Cardiac septum (tissue), 1 donor: ENCODE data around the gene TMEM150C. TPM values are rescaled to one million over a fixed set of nuclear protein-coding genes. Genes with fewer than 3 reads are reported as not detected.
"Not testable (repeated sequence)": the region's sequence is repeated elsewhere in the genome, so short reads cannot be mapped to it uniquely, and the experiment has no call there.

ENCODE experiments used
- DNase-seq: peaks from one replicate; pipeline ENCODE4 v3.0.0-alpha.2; 2020; ENCODE audit warnings: low spot score
- intact Hi-C: fragments of 100-400 bp; cut with DNase I; formaldehyde crosslinking; loops from one replicate; pipeline ENCODE4 v1.14.0; 2022
- total RNA-seq: library from RNA; stranded (reverse); fragmentation: NEBNext Ultra II Directional; extraction: Animal tissue kit (Norgen Biotek cat#: 25700); gene quantifications from one replicate; pipeline ENCODE4 v1.2.1, GENCODE V29; 2021
- donor health status: DM: no; HTN: no; CAD: no.

The TMEM150C gene
- total RNA-seq, 1 donor from 2014 or later: 7.4 TPM

GRCh38 chr4:82578935-82579334, 17.1 kb upstream of the TMEM150C start:
- intact Hi-C loops: no loop called here
- no peak for DNase-seq

GRCh38 chr4:82577451-82577850, 15.7 kb upstream of the TMEM150C start:
- intact Hi-C loops: no loop called here
- DNase-seq: no peak

DNA sequence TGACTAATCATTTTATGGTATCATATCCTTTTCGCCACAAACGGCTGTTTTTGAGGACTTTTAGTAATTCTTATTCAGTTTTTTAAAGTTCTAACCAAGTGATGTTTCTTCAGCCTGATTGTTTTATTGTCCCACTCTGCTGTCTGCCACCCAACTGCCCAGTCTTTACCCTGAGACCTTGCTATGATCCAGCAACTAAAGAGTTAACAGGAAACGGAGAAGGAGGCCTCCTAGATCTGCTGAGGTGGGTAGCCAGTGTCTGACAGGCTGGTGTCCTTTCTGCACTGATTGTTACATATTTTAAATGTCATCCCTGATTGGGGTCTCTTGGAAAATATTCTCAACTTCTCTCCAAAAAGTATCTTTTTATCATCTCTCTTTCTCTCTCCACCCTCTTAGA, 7.9 kb upstream of the TMEM150C start:
- no peak for DNase-seq
- intact Hi-C loops: no loop called here

- intact Hi-C loops: no loop called here
- DNase-seq: no peak
These were observed 7.3 kb upstream of the TMEM150C start for GRCh38 chr4:82569076-82569475.

GRCh38 chr4:82567444-82567843, 5.7 kb upstream of the TMEM150C start:
- no peak for DNase-seq
- intact Hi-C loops: no loop called here

DNA sequence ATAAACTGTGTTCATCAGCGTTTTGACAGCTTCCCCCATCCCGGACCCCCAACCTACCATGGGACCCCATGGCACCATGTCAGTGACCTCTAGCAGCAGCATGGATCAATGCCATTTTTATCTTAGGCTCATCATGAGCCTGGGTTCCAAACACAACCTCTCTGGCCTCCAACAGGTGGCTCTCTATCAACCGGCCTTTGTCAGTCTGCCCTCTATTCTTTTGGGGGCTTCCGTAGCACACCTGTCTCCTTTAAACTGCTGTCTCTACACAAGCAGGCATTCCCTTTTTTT, 721 bp upstream of the TMEM150C start:
- intact Hi-C loops: no loop called here
- DNase-seq: no peak

DNA sequence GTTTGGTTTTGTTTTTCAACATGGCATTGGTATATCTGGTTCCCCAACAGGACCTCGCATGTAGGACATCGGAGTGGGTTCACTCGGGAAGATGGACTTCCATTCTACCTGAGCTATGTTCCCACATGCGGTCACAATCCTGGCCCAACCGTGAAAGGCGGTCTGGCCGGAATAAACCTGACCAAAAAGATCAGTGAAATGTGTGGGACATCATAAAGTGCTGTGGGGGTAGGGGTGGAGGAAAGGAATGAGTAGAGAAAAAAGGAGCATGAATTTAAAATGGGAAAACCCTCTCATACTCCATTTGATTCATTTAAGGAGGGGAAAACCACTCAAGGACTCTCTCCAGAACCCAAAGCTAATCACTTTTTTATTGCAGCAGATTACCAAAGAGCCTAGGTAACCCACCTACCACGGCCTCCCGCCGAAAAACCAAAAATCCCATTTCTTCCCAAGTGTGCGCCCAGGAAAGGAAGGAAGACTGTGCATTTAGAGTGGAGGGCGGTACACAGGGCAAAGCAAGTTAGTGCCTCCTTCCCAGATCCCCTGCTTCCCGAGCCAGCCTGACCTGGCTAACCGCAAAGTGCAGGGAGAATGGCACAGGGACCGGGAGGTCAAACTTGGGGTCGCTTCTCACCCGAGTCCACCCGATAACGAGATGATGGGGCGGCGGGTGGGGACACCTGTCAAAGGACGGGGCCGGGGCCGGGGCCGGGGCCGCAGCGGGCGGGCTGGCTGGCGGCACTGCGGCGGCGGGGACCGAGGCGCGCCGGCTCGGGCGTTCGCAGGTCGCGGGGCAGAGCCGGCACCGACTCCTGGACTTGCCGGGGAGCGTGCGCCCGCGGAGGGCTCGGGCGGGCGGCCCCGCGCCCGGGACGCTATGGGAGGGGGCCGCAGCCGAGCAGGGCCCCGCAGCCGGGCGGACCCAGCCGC, 669 bp downstream of the TMEM150C start:
- intact Hi-C loops: no loop called here
- DNase-seq: no peak

DNA sequence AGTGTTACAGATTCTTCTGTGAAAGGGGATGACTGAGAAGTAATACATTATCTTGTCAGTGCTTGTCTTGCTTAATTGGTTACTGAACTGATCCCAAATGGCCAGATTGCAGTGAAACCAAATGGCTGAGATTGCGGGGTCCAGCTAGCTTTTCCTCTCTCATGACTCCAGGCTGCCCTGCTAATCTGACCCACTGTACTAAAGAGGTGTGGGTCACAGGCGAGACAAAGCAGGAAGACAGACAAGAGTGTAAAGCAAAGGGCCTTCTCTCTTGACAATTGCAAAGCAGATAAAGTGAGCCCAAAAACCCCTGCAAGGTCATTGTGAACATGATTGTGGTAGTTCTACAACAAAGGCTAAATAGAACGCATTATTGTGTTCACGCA, 2.1 kb downstream of the TMEM150C start:
- intact Hi-C loops: no loop called here

DNA sequence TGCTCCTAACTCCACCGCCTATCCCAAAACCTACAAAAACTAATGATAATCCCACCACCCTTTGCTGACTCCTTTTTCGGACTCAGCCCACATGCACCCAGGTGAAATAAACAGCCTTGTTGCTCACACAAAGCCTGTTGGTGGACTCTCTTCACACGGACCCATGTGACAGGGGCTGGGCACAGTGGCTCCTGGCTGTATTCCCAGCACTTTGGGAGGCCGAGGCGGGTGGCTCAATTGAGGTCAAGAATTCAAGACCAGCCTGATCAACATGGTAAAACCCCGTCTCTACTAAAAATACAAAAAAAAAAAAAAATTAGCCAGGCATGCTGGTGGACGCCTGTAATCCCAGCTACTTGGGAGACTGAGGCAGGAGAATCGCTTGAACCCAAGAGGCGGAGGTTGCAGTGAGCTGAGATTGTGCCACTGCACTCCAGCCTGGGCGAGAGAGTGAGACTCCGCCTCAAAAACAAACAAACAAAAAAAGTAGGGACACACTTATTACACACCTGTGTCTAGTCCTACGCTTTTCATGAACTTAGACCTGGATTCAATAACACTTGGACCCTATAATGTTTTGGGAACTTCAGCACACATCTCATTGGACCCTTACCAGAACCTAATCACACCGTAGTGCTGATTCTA, 2.6 kb downstream of the TMEM150C start:
- intact Hi-C loops, DNase-seq: not testable (repeated sequence)

More for the DNA sequence above, 2.1 kb downstream of the TMEM150C start:
- no peak for DNase-seq

DNA sequence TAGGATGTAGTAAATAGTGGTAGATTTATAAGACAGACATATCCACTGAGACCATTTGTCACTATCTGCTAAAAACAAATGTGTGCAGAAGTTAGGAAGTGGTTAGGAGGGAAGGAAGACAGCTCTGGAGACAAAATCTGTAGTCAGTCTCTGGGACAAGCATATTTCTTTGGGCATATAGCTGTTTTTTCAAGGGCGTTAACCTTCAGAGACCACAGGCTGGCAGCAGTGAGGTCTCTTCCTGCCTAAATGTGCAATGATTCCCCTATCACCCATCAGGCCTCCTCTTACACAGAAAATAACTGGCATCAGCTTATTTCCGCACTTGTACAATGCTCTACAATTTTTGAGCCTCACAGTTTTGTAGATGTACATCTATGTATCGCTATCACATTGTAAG, 6.5 kb downstream of the TMEM150C start:
- DNase-seq: no peak
- intact Hi-C loops: no loop called here

DNA sequence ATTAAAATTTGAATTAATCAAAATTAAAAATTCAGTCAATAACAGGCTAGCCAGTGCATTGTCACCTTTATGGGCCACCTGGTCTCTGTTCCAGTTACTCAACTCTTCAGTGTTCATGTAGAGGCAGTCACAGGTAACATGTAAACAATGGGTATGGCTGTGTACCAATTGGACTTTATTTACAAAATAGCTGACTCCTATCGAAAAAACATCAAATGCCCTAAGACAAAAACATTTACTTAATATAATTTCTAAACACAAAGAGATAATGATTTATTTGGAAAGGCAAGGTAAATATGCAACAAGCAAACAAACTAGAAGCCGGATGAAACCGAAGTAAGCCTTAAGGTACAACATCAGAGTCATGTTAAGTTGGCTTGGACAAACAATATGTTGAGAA, 8.8 kb downstream of the TMEM150C start:
- no peak for DNase-seq
- intact Hi-C loops: no loop called here

DNA sequence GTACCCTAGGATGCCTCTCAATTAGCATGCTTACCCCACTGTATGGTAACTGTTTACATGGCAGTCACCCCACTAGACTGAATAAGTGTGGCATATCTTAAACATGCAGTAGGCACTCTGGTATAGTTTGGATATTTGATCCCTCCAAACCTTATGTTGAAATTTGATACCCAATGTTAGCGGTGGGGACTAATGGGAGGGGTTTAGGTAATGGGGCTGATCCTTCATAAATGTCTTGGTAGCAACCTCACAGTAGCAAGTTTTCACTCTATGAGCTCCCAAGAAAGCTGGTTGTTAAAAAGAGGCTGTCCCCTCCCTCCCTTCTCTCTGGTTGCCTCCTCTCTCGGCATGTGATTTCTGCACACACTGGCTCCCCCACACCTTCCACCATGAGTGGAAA, 10.1 kb downstream of the TMEM150C start:
- intact Hi-C loops: no loop called here
- no peak for DNase-seq

DNA sequence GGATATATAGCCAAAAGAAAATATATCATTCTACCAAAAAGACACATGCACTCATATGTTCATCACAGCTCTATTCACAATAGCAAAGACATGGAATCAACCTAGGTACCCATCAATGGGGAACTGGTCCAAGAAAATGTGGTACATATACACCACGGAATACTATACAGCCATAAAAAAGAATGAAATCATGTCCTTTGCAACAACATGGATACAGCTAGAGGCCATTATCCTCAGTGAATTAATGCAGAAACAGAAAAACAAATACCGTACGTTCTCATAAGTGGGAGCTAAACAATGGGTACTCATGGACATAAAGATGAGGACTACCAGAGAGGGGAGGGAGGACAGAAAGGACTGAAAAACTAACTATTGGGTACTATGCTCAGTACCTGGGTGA, 13.9 kb downstream of the TMEM150C start:
- intact Hi-C loops: not testable (repeated sequence)

DNA sequence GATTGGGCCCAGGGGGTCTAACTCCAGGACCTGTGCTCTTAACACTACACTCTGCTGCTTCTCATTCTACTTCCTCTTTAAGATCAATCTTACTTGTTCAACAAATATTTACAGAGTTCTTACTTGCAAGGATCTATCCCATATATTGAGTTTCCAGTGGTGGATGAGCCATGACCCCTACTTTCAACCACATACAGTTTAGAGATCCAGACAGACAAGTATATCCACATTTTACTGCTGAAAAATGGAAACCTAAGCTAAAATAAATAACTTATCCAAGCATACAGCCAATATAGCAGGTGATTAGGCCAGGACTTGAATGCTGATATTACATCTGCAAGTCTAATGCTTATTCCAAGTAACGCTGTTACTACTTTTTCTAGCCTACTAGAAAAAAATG, 18.7 kb downstream of the TMEM150C start:
- no peak for DNase-seq
- intact Hi-C loops: no loop called here

More for the DNA sequence above, 13.9 kb downstream of the TMEM150C start:
- DNase-seq: not testable (repeated sequence)

DNA sequence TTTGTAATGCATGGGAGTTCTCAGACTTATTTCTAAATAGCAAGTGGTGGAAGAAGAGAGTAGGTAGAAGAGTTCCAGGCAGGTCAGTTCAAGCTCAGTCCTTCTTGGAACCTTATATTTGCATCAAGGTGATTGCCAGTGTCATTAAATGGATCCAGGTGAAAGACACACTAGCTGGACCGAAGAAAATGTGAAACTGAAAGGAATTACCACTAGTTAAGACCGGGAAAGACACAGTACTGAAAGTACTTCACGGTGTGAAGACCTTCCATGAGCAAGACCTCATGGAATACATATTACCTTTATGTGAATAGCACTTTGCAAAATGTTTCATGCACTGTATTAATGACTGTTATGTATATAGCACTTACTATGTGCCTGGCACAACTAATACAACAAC, 19.1 kb downstream of the TMEM150C start:
- intact Hi-C loops: no loop called here
- DNase-seq: no peak

DNA sequence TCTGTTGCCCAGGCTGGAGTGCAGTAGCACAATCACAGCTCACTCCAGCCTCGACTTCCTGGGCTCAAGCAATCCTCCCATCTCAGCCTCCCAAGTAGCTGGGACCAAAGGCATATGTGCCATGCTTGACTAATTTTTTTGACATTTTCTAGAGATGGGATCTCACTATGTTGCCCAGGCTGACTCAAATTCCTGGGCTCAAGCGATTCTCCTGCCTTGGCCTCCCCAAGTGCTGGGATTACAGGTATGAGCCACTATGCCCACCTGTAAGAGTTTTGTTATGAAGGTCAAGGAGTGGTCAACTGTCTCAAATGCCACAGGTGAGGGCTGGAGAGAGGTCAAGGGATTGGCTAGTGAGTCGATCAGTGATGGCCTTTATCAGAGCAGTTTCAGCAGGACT, 32.5 kb downstream of the TMEM150C start:
- no peak for DNase-seq
- intact Hi-C loops: no loop called here

GRCh38 chr4:82528868-82529267, 32.9 kb downstream of the TMEM150C start:
- intact Hi-C loops: no loop called here
- DNase-seq: no peak

DNA sequence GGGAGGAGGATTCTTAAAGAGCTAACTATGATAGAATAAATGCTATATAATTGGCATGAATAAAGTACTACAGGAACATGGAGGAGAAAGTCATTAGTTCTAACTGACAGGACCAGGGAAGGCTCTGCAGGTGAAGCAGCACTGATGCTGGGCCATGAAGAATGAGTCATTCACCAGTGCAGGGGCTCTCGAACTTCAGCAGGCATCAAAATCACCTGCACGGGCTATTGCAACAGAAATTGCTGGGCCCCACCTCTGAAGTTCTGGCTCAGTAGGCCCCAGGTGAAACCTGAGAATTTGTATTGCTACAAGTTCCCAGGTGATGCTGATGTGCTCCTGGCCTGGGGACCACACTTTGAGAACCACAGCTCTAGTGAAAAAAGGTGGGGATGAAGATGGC, 33.7 kb downstream of the TMEM150C start:
- no peak for DNase-seq
- intact Hi-C loops: no loop called here

DNA sequence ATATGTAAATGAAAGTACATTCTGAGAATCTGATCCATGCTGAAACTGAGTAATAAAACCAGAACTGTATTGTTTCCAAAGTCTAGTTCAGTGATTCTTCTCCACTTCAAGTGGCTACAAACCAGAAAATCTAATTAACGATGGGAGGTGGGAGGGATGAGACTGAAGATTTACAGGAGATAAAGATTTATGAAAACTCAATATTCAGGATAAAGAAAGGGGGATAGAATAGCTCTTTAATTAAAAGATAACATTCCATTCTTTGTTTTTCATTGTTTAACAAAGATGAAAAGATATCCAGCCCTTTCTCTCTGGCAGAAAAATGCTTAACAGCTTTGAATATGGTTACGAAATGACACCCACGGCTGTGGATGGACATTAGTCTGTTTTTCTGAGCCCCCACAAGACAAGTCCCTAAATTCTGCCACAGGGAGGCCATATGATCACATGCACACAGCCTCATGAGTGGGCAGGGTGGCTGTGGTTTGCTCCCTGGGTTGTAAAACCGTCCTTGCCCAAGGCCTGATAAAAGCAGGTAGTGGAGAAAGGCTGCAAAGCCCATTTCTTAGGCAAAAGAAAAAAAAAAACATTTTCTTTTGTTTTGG, 36.4 kb downstream of the TMEM150C start:
- intact Hi-C loops: no loop called here
- DNase-seq: no peak

DNA sequence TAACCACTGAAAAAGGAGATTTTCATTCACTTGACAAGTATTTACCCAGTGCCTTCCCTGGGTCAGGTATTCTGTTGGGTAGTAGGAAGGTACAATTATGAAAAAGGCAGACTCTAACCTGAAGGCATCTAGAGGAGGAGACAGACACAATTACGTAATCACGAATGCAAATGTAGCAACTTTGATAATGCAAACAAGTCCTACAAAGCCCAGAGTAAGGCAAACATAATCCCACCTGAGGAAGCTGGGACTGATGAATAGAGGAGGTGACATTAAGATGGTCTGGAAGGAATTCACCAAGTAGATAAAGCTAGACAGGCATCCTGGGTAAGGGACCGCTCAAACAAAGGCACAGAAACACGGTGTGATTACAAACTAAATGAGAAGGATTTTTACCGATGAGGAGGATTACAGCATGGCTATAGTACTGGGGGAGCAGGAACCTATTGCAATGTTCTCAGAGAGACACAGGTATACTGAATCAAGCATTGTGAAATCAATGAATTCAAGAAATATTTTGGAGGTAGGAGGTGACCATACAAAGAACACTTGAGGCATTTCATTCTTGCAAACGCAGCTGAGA, 37.1 kb downstream of the TMEM150C start:
- intact Hi-C loops: no loop called here
- DNase-seq: no peak

DNA sequence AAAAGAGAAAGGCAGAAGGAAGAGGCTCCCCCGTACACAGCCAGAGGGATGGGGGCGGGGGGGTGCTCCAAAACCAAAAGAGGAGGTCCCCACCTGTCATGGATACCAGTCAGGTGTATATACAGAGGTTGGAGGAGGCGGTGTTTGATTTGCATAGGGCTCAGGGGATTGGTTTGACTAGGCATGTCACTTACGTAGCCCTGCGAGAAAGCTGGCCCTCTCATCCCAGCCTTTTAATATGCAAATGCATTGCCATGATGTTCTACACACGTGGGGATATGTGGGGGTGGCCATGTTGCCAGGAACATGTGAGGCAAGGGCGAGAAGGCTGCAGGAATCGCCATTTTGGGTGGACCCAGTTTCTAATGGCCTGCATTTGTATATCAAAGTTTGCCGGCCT, 38.6 kb downstream of the TMEM150C start:
- intact Hi-C loops: no loop called here

More for the DNA sequence above, 38.6 kb downstream of the TMEM150C start:
- no peak for DNase-seq
